Endothelial cell (in vitro differentiated cells): ENCODE results near the gene VIT. TPM values are rescaled to one million over a fixed set of nuclear protein-coding genes. Genes with fewer than 3 reads are reported as not detected.

Experiments
- DNase-seq: peaks from one replicate; pipeline ENCODE4 v3.0.0; 2021; ENCODE audit warnings: low spot score
- H3K27ac Mint-ChIP-seq: one replicate; pipeline ENCODE4 v1.8.0; 2021; ENCODE audit warnings: mixed read lengths, inconsistent platforms; ENCODE audit not compliant: unreplicated experiment
- H3K27me3 Mint-ChIP-seq: one replicate; pipeline ENCODE4 v1.8.0; 2021; ENCODE audit warnings: mild to moderate bottlenecking, moderate library complexity, mixed read lengths, inconsistent platforms; ENCODE audit not compliant: unreplicated experiment
- H3K36me3 Mint-ChIP-seq: one replicate; pipeline ENCODE4 v1.8.0; 2021; ENCODE audit warnings: mild to moderate bottlenecking, low read depth, mixed read lengths, inconsistent platforms; ENCODE audit not compliant: unreplicated experiment
- H3K4me1 Mint-ChIP-seq: one replicate; pipeline ENCODE4 v1.8.0; 2021; ENCODE audit warnings: mild to moderate bottlenecking, mixed read lengths, inconsistent platforms; ENCODE audit not compliant: unreplicated experiment
- H3K4me3 Mint-ChIP-seq: one replicate; pipeline ENCODE4 v1.8.0; 2021; ENCODE audit warnings: mild to moderate bottlenecking, mixed read lengths, inconsistent platforms; ENCODE audit not compliant: unreplicated experiment
- H3K9me3 Mint-ChIP-seq: one replicate; pipeline ENCODE4 v1.8.0; 2021; ENCODE audit warnings: mixed read lengths, inconsistent platforms; ENCODE audit not compliant: unreplicated experiment
- total RNA-seq: library from RNA; stranded (reverse); fragmentation: NEBNext Ultra II Directional; extraction: Animal tissue kit (Norgen Biotek cat#: 25700); gene quantifications from one replicate; pipeline ENCODE4 v1.2.1, GENCODE V29; 2021; ENCODE audit not compliant: unreplicated experiment
- TF ChIP-seq, protein P1 (sequence below): fragments of 200-600 bp; sonication (generic); IDR thresholded peaks from one replicate; pipeline ENCODE4 v1.5.0; 2021; ENCODE audit warnings: antibody characterized with exemption; ENCODE audit not compliant: unreplicated experiment

The VIT gene
- total RNA-seq, 1 donor from 2014 or later, result 3.6 TPM

DNA sequence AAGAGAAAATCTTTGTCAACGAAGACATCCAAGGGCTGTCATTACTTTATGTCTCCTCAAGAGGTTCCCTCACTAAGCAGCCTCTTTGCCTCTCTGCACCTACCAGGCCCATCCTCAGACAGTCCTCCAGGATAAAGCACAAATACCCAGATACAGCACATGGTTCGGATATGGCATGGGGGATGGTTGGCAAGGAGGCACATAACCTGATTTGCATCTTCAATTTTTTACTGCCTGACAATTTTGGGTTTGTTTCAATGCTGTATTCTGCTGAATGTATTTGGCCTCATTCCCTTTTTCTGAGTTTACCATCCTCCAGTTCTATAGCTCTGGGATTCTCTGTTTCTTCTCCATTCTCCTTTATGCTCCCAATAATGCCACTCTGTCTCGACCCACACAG lies 78.8 kb downstream of the VIT start:
- no peaks in the 10 kb centered on the region for H3K9me3 Mint-ChIP-seq
- H3K4me1 Mint-ChIP-seq, result peaks cover 2% of the 10 kb centered on the region
- H3K4me3 Mint-ChIP-seq, result no peak overlapping the region
- H3K27ac Mint-ChIP-seq, result no peak overlapping the region
- no peak for DNase-seq
- TF ChIP-seq, protein P1, sequence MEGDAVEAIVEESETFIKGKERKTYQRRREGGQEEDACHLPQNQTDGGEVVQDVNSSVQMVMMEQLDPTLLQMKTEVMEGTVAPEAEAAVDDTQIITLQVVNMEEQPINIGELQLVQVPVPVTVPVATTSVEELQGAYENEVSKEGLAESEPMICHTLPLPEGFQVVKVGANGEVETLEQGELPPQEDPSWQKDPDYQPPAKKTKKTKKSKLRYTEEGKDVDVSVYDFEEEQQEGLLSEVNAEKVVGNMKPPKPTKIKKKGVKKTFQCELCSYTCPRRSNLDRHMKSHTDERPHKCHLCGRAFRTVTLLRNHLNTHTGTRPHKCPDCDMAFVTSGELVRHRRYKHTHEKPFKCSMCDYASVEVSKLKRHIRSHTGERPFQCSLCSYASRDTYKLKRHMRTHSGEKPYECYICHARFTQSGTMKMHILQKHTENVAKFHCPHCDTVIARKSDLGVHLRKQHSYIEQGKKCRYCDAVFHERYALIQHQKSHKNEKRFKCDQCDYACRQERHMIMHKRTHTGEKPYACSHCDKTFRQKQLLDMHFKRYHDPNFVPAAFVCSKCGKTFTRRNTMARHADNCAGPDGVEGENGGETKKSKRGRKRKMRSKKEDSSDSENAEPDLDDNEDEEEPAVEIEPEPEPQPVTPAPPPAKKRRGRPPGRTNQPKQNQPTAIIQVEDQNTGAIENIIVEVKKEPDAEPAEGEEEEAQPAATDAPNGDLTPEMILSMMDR, result no peak
- no peaks in the 10 kb centered on the region for H3K27me3 Mint-ChIP-seq
- no peaks in the 10 kb centered on the region for H3K36me3 Mint-ChIP-seq

DNA sequence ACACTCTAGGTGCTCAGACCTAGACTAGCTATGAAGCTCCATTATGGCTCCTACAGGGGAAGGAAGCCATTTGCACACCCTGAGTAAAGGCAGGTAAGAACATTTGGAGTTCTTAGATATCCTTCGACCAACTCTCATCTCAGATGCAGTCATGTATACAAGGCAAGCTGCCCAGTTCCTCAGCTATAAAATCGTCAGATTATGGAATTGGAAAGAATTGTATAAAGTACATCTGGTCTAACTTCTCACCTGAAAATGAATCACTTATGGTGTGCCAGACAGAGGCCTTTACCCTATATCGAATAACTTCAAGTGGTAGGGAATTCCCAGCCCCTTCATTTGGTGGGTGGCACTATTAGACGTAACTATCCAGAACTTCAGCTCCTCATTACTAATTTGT lies 79.3 kb downstream of the VIT start:
- TF ChIP-seq, protein P1, result no peak
- H3K36me3 Mint-ChIP-seq, result no peaks in the 10 kb centered on the region
- H3K9me3 Mint-ChIP-seq, result no peaks in the 10 kb centered on the region
- H3K27ac Mint-ChIP-seq, result no peak overlapping the region
- H3K4me3 Mint-ChIP-seq, result no peak overlapping the region
- no peaks in the 10 kb centered on the region for H3K27me3 Mint-ChIP-seq
- no peak for DNase-seq
- peaks cover 1% of the 10 kb centered on the region for H3K4me1 Mint-ChIP-seq

DNA sequence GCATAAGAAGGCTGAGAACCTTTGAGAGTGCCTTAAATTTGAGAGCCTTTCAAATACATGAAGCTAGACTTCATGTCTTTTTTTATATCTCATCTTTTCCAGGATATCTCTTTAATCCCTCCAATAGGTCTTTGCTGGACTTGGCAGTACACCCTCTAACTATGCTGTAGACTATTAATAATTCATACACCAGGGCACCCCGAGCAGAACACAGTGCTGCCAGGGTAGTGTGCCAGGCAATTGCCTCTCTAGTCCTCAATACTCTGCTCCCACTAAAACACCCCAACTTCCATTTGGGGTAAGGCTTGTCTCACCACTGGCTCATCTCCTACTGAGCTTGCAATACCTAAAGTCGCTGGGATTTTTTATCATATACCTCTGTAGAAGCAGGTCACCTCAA lies 80.8 kb downstream of the VIT start:
- peaks cover 14% of the 10 kb centered on the region for H3K4me1 Mint-ChIP-seq
- no peaks in the 10 kb centered on the region for H3K36me3 Mint-ChIP-seq
- no peaks in the 10 kb centered on the region for H3K9me3 Mint-ChIP-seq
- TF ChIP-seq, protein P1, result no peak
- no peak overlapping the region for H3K4me3 Mint-ChIP-seq
- no peak overlapping the region for H3K27ac Mint-ChIP-seq
- no peak for DNase-seq
- H3K27me3 Mint-ChIP-seq, result no peaks in the 10 kb centered on the region

DNA sequence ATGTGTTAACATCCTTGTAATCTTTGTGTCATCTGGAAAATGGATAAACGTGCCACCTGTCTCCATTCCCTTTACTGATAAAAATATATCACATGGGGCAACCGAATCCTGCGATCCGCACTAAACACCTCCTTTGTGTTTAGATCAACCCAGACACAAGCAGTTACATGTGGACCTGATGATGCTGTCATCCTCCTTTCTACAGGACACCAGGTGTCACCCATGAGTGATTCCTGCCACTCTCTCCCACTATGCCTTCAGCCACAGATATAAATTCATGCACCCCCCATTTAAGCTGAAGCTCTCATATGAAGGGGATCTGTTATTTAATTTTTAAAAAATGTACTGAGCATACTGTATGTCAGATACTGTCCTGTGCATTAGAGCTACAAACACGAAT lies 81.3 kb downstream of the VIT start:
- Mint-ChIP-seq H3K36me3 (no peaks in the 10 kb centered on the region), H3K9me3 (no peaks in the 10 kb centered on the region), H3K4me3 (no peak overlapping the region), H3K4me1 (peaks cover 17% of the 10 kb centered on the region), H3K27ac (no peak overlapping the region), H3K27me3 (no peaks in the 10 kb centered on the region)
- no peak for DNase-seq
- TF ChIP-seq, protein P1, result no peak

DNA sequence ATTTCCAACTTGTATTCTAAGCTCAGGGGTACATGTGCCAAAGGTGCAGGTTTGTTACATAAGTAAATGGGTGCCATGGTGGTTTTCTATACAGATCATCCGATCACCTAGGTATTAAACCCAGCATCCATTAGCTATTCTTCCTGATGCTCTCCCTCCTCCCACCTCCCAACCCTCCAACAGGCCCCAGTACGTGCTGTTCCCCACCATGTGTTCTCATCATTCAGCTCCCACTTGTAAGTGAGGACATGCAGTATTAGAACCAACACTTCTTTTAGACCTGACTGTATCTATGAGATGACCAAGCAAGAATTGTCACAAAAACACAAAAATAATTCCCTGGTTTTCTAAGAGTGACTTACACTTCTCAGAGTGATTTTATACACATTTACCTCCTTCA lies 83.0 kb downstream of the VIT start:
- DNase-seq, result no peak
- peaks cover 22% of the 10 kb centered on the region for H3K4me1 Mint-ChIP-seq
- TF ChIP-seq, protein P1, result no peak
- H3K4me3 Mint-ChIP-seq, result no peak overlapping the region
- no peaks in the 10 kb centered on the region for H3K27me3 Mint-ChIP-seq
- H3K36me3 Mint-ChIP-seq, result no peaks in the 10 kb centered on the region
- no peak overlapping the region for H3K27ac Mint-ChIP-seq
- no peaks in the 10 kb centered on the region for H3K9me3 Mint-ChIP-seq
